ENCODE results near the gene MAGI2.

Gene MAGI2

DNA sequence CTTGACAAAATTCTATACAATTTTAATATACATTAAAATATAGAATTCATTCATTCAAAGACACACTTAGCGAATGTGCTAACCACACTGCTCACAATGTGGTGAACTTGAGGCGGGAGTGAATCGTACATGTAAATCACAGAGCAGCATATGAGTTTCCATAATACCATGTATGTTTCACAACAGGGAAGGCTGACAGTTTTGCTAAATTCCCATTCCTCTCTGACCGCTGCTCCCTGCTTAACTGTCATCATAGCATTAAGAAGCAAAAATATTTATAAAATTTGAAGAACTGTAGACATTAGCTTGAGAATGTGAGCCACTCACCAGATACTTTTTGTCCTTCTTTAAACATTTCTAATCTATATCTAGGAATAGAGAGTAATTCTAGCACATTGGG, 763.3 kb downstream of the MAGI2 start:
- no peak for DNase-seq

DNA sequence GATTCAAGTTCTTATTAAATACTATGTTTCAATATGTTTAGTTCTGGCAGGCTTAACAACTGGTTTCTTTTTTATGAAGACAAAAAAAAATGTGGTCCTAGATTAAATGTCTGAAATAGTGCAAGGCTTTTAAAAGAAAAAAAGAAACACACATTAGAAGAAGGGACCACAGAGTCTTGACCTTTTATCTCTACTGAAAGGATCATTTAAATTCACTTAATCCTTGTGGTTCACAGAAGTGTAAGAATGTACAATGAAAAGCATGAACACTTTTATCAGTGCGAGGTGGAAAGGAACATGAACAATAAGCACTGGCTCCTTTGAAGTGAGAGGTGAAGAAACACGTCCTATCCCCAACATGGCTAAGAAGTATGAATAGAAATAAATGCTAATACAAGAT, 765.1 kb downstream of the MAGI2 start:
- DNase-seq: no peak

DNA sequence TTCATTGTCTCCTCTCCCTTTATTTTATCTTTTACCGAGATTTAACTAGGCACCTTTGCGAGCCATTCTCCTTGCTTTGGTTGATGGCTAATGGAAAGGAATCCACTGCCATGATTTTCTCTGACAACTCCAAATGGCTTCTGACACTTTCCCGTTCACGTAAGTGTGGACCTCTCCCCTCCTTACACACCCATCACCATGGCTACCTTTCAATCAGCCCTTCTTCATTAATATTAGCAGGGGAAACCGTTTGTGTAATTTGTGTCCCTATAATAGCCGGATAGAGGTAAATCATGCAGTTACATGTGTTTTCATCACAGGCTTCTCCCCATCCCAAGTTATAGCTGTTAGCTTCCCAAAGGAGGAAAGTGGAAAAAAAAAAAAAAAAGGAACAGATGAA, 767.3 kb downstream of the MAGI2 start:
- DNase-seq: no peak

DNA sequence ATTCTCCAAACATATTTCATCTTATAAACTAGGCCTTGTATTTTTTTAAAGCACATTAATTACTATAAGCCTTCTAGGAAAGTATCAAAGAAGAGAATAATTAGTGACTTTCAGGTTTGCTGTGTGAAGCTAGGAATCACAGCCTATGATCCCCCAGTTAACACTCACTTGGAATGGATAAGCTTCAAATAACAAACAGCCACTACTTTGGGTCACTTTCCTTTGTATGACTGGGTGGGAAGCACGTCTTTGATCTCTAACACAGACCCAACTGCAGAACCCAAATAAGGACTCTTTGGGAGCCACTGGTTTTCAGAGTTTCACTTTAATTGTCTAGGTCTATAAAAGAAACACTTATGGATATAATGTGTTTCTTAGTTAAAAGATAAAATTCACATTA, 769.3 kb downstream of the MAGI2 start:
- no peak for DNase-seq

DNA sequence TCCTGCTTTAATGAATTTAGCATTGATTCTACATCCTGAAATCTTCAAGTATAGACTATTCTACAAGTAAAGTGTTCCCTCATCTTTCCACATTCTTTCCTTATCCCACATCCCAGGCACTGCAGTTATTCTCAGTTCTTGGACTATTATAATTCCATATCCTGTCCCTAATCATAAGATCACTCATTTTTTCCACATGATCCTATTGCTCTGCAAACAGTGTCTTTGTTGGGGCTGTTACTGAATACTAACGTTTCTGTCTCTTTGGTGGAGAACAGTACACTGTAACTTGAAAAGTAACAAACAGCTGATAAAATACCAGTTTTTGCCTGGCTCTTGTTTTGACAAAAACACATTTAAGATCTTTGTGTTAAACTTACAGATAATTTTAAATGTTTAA, 769.9 kb downstream of the MAGI2 start:
- no peak for DNase-seq

DNA sequence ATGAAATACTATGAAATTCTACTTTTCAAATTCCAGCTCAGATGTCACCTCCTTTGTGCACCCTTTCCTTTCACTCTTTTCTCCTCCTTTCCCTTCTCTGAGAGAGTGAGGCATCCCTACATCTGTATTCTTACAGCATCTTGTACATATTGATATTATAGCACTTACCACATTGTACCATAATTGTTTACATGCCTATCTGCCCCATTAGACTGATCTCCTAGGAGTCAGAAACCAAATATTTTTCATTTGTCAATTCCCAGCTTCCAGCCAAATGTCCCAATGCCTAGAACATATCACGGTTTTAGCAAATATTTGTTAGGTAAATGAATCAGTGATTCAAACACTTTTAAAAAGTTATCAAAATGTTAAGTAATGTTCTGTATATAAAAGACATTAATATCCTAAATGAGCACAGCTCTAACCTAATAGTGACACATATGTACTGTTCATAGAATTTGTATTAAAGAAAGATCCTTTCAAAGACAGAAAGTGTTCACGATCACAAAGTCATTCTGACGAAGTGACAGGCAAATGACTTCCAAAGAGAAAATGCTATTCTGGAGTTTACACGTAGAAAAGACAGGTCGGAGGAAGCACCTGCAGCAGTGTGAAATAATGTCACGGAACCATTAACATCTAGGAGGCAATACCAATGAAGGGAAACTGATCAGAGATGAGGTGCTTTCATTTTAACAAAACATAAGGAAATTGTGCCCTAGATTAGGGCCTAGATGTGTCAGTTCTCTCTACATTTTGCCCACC, 774.2 kb downstream of the MAGI2 start:
- no peak for DNase-seq

DNA sequence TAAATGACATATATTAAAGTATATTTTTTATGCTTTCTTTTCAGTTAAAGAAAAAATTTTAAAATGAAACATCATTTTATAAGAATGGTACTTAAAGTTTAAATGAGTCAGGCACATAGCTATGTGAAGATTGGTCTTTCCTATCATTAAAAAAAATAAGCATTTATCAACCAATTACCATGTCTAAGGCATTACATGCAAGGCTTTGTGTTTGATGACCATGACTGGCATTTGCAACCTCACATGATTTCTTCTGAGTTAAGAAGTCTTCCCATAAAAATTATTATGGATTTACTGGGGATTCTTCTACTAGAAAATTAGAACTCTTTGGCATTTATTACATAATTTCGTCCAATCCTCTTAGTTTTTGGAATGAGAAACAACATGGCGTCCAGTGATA, 776.1 kb downstream of the MAGI2 start:
- no peak for DNase-seq

DNA sequence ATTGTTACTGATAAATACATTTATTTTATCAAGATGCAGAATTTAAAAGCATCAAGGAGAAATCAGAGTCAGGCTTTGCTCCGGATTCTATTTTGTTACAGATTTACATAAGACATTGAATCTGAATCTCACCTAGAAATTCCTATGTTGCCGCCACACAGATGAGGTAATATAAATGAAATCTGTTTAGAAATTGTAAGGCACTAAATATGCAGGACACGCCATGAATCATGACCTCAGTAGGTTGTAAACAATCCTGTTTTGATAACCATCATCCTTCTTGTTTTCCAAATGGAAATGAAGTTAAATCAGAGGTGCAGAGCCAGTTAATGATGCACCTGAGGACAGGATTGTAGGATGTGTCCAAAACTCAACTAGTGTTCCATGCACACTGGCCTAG, 778.0 kb downstream of the MAGI2 start:
- DNase-seq: no peak

DNA sequence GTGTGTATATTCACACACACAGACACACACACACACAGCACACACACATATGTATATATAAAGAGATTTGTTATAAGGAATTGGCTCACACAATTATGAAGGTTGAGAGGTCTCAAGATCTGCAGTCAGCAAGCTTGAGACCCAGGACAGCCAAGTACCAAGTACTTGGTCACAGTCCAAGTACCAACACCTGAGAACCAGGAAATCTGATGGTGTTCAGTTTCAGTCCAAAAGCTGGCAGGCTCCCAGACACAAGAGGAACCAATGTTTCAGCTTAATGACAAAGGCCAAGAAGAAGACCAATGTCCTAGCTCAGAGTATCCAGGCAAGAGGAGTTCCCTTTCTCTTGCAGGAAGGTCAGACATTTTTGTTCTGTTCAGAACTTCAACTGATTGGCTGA, 780.2 kb downstream of the MAGI2 start:
- DNase-seq: no peak

DNA sequence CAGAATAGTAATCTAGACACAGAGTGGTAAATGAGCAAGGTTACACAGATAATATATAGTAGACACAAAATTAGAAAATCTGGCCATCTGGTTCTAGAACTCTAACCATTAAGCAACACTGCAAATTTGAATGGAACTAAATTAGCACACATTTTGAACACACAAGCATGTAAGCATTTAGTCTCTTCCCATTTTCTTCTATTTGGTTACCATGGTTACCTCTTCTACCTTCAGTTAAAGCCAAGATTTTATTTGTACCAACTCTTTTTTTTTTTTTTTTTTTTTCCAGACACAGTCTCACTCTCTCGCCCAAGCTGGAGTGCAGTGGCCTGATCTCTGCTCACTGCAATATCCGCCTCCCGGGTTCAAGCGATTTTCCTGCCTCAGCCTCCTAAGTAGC, 790.5 kb downstream of the MAGI2 start:
- DNase-seq: no peak

DNA sequence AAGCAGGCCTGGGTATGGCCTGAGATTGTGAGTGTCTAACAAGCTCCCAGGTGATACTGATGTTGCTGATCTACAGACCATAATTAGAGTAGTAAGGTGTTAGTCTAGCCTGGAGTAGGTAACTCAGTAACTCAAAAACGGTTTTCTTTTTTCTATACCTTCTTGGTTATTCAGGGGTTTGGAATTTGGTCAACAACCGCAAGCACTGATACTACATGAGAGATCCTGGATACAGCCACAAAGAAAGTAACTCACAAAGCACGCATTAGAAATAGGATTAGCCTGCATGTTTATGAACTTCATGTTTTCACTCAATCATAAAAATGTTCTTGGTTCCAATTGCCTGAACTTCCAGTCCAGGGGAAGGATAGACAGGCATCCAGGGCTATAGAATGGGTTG, 803.5 kb downstream of the MAGI2 start:
- DNase-seq: no peak

DNA sequence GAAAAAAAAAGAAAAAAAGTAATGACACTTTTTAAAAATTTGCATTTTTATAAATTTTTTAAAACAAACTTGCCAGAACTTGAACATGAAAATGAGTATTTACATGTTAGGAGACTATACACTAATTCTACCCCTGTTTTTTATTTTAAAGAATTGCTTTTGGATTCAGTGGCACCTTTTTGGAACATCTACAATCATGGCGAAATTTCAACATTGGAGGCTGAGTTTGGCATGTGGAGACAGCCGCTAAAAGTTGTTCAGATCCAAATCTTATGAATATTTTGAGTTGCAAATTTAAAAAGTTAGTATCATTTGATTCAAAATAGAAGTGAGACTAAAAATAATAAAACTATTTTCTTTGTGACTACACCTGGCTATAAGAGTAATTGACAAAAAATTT, 804.2 kb downstream of the MAGI2 start:
- DNase-seq: no peak

DNA sequence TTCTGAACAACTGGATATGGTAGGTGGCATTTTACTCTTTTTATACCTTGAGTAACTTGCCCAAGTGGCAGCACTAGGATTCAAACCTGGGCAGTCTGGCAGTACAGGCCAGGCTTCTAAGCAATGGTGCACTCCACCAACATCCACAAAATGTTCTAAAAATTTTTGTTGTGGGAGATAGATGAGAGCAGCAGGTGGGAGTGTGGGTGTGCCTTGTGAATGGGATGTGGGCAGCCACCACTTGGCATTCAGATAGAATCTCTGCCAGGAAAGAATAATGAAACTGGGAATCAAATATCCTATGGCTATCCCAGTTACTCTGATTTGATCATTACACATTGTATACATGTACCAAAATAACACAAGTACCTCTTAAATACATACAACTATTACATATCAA, 810.7 kb downstream of the MAGI2 start:
- no peak for DNase-seq

DNA sequence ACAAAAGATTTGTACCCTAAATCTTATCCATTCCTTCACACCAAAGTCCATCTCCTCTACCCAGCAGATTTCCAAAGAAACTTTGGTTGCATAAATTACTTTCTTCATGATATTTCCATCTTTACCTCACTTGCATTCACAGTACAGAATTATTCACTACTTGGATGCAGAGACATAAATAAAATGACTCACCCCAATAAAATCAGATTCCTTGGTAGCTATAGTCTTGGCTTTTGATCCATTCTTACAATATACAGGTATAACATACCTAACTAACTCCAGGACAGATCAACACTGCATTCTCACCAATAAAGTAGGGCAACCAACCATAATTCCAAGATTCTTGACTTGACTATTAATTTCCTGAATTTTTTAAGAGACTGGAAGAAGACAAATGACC, 815.1 kb downstream of the MAGI2 start:
- DNase-seq: no peak

DNA sequence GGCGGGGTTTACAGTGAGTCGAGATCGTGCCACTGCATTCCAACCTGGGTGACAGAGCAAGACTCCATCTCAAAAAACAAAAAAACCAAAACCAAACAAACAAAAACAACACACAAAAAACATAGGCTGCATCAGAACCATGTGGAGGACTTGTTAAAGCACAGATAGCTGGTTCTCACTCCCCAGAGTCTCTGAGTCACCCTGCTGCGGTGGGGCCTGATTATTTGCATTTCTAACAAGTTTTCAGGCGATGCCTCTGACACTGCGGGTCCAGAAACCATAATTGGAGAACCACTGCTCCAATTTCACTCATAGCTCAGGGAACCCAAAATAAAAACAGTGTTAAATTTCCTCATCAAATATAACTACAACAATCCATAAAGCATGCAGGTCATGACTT, 816.7 kb downstream of the MAGI2 start:
- no peak for DNase-seq

DNA sequence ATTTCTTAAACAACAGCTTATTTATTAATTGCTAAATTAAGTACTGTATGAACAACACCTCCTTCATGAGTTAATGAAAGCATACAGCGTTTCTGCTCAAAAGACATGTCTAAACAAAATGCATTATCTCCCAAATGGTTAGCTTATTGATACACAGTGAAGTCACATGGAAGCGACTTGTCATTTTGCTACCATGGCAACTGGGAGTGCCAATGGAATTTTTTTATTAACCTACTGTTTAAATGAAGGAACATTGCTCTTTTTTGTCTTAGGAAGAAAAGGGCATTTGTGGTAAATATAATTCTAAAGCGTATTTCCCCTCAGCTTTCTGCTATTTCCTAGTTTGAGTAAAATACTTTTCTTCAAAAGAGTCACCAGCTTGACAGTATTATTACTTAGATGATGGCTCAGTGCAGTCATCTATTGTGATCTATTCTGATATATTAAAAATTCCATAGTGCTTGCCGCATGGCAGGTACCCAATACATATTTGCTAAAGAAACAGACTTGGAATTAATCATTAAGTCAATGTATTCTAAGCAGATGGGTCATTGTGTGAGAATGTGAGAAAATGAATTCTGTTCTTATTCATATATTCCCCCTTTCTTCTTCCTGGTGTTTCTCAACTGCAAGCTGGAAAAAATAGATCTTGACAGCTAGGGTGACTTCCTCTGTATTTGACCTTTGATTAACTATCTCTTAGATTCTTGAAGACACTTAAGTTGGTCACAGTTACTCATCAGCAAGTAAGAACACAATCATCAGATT, 818.3 kb downstream of the MAGI2 start:
- DNase-seq: no peak

DNA sequence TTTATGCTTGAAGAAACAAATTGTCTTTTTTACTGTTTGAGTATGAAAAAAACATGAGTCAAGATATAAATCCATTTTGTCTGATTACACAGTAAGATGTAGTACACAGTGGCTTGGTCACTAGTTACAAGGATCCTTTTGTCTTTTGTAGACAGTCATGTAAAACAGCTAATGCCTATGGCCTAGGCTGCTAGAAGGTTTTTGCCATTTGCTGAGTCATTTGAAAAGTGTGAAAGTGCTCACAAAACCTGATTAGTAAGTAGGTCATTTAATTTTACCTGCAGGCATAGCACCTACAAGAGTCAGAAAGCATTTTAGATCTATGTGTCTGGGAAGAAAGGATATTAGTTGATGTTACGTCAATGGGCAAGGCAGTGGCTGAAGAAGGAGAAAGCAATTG, 819.4 kb downstream of the MAGI2 start:
- no peak for DNase-seq

DNA sequence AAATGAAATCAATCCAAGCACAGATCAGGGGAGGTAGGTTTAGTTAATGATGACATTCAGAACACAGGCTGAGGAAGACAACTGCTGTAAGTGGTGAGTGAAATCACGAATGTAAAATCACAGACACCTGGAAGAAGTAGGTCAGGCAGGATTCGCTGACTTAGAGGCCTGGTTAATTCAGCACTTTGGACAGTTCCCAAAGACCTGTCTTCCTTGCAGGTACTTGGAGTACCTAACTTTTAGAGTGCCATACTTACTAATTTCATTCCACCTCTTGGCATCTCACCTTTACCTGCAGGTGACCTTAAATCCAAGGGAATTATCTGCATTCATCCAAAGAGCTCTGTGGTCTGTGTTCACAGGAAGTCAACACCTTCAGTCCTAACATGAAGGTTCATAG, 832.5 kb downstream of the MAGI2 start:
- DNase-seq: no peak

DNA sequence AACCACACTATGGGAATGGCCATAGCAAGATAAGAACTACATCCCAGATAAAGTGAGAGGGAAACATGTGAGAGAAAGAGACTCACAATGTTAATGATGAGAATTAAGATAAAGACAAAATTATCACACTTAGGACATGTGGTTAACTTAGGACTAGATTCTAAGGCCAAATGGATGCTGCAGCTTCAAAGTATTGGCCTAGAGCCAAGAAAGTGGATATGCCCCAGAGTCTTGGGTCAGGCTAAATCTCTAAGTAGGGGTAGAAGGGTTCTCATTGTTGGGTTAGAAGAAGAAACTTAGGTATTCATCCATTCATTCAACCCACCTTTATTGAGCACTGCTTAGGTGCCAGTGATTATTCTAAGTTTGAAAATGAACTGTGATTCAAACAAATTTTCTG, 836.9 kb downstream of the MAGI2 start:
- DNase-seq: no peak

DNA sequence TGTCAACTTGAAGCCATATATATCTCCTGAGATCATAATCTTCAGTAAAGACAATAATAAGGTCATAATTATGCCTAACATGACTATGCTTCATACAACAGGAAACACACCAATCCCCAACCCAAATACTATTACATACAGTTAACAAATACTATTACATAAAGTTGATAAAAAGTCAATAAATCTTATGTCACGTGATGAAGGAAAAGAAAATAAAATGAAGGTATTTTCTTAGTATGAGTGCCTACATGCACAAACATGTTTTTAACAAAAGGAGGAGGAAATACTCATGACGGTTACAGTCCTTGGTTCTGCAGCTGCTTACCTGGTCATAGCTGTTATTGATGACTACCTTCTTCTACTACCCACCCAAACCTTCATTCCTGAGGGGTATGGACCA, 844.2 kb downstream of the MAGI2 start:
- DNase-seq: no peak

DNA sequence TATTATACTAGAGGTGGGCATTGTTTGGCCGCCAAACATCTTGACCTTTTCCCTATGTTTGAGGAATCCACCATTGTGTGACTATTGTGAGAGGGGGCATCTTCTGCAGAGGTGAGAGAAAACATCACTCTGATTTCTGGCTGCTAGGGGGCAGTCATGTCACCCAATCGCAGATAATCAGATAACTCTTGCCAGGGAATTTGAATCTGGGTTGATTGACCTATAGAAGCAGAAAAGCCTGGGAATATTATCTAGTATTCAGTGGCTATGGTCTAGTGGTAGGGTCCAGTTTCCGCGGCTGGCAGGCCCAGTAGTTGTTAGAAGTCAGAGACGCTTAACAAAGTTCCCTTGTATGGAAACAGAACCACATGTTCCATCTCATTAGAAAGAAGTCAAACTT, 846.4 kb downstream of the MAGI2 start:
- DNase-seq: no peak

DNA sequence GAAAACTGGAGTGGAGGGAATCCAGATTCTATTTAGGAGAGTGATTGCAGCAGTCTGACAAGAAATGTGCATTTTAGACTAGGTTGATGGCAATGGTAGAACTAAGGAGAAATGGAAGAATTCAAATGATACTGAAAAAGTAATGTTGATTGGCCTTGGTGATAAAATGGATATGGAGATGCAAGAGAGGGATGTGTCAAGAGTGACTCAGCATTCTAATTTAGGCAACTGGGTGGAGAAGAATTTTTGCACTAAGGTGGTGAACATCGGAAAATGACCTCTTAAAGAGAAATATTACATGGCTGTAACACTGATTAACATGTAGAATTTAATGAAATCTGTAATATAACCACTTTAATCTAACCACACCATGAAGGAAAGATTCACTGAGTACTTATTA, 848.3 kb downstream of the MAGI2 start:
- DNase-seq: no peak

DNA sequence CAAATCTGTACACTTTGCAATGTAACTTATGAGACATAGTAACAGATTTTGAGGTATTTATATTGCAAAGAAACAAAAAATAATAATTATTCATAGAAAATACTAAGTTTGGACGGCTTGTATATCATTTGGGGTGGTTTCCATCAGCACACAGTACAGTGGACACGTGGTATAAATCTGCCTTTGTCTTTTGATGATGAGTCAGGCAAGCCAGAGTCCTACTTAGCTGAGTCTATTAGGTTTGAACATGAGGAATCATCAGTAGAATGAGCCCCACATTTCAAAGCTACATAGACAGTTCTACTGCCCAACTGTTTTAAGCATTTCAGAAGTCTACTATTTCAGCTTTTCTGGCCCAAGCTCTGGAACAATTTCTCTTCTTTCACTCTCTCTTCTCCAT, 851.7 kb downstream of the MAGI2 start:
- no peak for DNase-seq

DNA sequence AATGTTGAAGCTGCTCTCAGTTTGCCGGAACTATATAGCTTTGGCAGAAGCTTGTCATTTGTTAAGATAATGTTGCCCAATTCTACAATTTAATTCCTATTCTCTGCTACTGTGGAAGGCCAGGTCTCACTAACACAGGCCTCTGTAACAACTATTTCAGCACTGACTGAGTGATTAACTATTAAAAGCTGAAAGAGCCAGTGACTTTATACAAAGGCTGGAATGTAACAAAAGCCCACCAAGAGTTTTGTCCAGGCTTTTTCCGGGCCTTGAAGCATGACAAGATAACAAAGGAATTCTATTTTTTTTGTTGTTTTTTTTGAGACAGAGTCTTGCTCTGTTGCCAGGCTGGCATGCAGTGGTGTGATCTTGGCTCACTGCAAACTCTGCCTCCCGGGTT, 859.3 kb downstream of the MAGI2 start:
- DNase-seq: no peak

DNA sequence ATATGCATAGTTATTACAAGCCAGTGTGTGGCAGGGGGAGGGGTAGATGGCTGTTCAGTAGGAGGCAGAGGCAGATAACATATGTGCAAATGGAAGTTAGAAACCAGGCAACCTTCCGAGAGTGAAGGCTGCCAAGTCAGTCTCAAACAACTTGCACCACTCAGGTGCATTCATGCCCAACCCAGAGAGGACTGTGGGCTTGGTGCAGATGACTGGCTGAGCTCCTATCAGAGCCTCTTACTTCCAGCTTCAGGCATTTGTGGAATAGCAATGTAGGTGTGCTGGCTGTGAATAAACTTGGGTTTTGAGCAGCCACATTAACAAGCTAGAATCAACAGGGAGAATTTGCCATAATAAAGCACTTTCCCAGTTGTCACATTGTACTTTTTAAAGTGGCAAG, 865.1 kb downstream of the MAGI2 start:
- DNase-seq: no peak
